ENCODE results near the gene CCNO. TPM values are rescaled to one million over a fixed set of nuclear protein-coding genes. Genes with fewer than 3 reads are reported as not detected.
A peak's percentile ranks its signal among the peaks of the same experiment; 100 is the strongest.

CCNO gene
- total RNA-seq, 2 donors from 2014 or later: 2.5 to 2.6 TPM

DNA sequence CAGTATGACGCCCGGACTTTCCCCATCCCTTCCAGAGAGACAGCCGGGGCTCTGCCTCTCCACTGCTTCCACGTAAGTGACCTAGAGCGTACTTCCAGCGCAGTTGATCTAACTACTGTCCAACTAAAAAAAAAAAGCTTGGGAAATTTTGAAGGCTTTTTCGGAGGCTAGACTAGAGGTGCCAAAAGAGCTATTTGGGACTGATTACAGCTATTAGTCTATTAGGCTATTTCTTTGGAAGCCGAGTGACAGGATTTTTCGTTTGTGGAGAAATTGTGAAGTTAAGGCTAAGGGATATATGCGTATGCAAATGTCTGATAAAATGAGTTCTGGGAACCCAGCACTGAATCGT lies 1.5 kb downstream of the CCNO start:
- H3K9ac ChIP-seq (ENCODE audit: low read depth in 2 of 2, low read length in 2 of 2): peak overlapping the region in 1 of 2 donors; percentile 73
- no peaks in the 10 kb centered on the region for H3K9me3 ChIP-seq
- no peaks in the 10 kb centered on the region for H3K36me3 ChIP-seq
- TF ChIP-seq, protein P1, sequence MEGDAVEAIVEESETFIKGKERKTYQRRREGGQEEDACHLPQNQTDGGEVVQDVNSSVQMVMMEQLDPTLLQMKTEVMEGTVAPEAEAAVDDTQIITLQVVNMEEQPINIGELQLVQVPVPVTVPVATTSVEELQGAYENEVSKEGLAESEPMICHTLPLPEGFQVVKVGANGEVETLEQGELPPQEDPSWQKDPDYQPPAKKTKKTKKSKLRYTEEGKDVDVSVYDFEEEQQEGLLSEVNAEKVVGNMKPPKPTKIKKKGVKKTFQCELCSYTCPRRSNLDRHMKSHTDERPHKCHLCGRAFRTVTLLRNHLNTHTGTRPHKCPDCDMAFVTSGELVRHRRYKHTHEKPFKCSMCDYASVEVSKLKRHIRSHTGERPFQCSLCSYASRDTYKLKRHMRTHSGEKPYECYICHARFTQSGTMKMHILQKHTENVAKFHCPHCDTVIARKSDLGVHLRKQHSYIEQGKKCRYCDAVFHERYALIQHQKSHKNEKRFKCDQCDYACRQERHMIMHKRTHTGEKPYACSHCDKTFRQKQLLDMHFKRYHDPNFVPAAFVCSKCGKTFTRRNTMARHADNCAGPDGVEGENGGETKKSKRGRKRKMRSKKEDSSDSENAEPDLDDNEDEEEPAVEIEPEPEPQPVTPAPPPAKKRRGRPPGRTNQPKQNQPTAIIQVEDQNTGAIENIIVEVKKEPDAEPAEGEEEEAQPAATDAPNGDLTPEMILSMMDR (IDR thresholded peaks at IDR 0.05): no peak
- DNase-seq: no peak
- H3K4me3 ChIP-seq: peak overlapping the region; percentile 59
- H3K27ac ChIP-seq: no peak overlapping the region
- peaks cover 28% of the 10 kb centered on the region for H3K4me1 ChIP-seq
- intact Hi-C loops (cut with DNase I): loop anchor here (5.0 kb wide), 2 partner anchors 55 to 75 kb away; partner anchors contain the start of genes DHX29 and MTREX
- peaks cover 70% of the 10 kb centered on the region for H3K27me3 ChIP-seq

DNA sequence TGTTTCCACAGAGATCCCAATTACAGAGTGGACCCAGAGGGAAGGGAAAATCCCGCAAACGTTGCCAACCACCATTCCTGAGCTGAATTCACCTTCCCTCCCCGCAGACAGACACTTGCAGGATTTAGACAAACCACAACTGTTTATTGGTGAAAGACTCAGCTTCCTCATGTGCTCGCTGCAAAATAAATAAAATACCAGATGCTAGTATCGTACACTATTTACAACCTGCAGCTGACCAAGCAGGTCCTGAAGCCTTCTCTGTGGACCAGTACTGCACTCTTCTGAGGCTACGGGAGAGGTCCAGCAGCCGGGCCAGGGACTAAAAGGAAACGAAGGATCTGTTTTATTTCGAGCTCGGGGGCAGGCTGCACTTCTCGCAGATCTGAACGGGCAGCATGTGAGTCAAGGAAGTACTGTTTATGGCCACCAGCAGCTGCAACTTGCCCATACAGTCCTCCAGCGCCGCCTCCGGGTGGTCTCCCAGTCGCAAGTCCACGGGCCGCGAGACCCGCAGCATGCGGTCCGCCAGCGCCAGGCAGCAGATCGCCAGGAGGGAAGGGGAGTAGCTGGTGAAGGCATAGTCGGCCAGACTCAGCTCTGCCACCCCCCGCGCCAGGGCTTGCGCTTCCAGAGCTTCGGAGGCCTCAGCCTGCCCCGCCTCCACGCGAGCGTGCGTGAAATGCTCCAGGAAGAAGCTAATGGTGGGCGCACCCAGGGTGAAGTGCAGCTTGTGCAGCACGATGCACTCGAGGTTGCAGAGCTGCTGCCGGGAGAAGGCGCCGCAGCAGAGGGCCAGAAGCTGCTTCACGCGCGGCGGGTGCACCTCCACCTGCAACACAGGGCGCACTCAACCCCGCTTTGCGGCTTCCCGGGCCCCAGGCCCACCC lies 2.1 kb downstream of the CCNO start:
- H3K27ac ChIP-seq: no peak overlapping the region
- intact Hi-C loops (cut with DNase I): loop anchor here (5.0 kb wide), 2 partner anchors 54 to 76 kb away; partner anchors contain the start of genes DHX29 and MTREX
- H3K4me1 ChIP-seq: peaks cover 31% of the 10 kb centered on the region
- TF ChIP-seq, protein P1 (IDR thresholded peaks at IDR 0.05): no peak
- no peaks in the 10 kb centered on the region for H3K36me3 ChIP-seq
- H3K9ac ChIP-seq (ENCODE audit: low read depth in 2 of 2, low read length in 2 of 2): peak overlapping the region; percentile 16 to 73
- H3K27me3 ChIP-seq: peaks cover 76% of the 10 kb centered on the region
- peak overlapping the region; percentile 59 for H3K4me3 ChIP-seq
- peak; percentile 34 for DNase-seq
- no peaks in the 10 kb centered on the region for H3K9me3 ChIP-seq

DNA sequence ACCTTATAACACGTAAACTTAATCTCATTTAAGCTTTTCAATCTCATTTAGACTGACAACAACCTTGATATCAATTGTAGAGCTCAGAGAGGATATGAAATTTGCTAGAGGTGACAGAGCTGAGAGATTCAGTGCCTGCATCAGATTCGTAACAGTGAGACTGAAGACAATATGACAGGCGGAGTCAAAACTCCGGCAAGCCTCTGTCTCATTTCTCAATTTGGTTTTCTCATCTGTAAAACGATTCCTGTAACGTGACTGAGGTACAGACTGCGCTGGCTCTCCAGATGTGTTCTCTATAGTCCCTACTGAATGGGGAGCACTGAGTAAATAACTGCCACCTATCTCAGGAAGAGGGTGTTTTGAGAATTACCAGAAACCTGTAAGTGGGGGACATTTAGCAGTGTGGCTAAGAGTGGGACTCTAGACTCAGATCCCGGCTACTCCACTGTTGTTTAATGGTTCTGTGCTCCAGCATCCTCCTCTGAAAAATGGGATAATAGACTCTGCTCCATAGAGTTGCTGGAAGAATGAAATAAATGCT lies 3.2 kb downstream of the CCNO start:
- intact Hi-C loops (cut with DNase I): loop anchor here (5.0 kb wide), 2 partner anchors 53 to 77 kb away; partner anchors contain the start of genes DHX29 and MTREX
- H3K4me1 ChIP-seq: peaks cover 32% of the 10 kb centered on the region
- no peak overlapping the region for H3K9ac ChIP-seq (ENCODE audit: low read depth in 2 of 2, low read length in 2 of 2)
- no peak for DNase-seq
- no peak overlapping the region for H3K27ac ChIP-seq
- peaks cover 83% of the 10 kb centered on the region for H3K27me3 ChIP-seq
- TF ChIP-seq, protein P1 (IDR thresholded peaks at IDR 0.05): no peak
- no peak overlapping the region for H3K4me3 ChIP-seq
- H3K36me3 ChIP-seq: no peaks in the 10 kb centered on the region
- H3K9me3 ChIP-seq: no peaks in the 10 kb centered on the region

DNA sequence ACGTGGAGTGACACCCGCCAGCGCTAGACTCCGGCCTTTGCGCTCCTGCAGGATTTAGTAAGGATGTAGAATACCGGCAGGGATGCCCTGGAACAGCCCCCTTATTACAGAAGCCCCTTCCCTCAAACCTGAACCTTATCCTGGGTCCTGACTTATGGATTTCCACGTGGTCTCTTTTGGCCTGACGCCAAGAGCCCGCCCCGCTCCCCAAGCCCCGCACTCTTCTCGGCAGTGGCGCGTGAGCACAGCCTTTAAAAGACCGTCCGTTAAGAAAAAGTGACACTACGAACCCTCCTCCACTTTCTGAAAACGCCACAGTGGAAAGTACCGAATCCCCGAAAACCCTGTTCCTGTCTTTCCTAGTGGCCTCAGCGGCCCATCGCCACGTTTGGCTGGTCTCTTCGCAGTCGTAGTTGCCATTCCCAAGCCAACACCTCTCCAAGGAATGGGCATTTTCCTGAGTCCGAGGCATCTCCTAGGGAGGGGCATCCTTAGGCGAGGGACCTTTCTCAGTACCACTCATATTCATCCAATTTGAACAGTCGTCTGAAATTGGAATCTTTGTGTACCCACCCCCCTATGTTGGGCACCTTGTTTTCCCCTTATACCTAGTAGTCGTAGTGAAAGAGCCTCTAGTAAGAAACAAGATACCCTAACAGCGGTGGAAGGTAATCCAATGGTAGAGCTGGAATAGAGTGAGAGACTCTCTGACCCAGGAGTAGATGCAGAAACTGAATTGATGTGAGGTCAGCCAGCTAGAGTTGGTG lies 5.6 kb downstream of the CCNO start:
- Histone ChIP-seq H3K4me3 (peak overlapping the region; percentile 44), H3K36me3 (no peaks in the 10 kb centered on the region), H3K27ac (no peak overlapping the region), H3K27me3 (peaks cover 96% of the 10 kb centered on the region), H3K9me3 (no peaks in the 10 kb centered on the region), H3K4me1 (peaks cover 27% of the 10 kb centered on the region), H3K9ac (ENCODE audit: low read depth in 2 of 2, low read length in 2 of 2) (peak overlapping the region in 1 of 2 donors; percentile 49)
- TF ChIP-seq, protein P1 (IDR thresholded peaks at IDR 0.05): no peak
- no peak for DNase-seq
- intact Hi-C loops (cut with DNase I): no loop called here

DNA sequence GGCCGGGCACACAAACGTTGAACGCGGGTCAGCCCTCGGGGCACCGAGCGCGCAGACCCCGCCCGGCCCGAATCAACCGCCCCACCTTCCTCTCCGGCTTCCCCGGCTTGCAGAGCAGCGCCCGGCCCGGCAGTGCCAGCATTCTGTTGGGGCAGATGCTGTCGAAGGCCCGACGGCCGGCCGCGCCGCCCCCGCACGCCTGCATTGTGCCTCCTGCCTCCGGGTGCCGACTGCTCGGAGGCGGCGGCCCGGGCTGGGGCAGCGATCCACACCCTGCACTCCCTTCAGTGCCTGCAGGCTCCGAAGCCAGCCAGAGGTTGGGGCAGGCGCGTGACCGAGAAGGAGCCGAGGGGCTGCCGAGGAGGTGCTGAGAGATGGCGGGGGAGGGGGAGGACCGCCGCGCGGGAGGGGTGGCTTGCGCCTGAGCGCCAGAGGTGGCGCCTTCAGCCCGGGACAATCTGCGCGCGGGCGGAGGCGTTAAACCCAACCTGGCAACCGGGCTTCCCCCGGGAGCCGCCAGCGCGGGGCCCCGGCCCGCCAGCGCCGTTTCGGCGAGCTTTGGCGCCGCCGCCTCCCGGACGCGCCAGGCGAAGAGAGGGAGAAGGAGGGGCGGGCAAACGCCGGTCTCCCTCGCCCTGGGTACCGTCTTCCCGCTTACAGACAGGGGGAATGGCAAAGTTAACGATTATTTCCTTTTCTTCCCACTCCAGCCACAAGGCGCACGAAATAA lies 6.3 kb downstream of the CCNO start, which contains the start of gene MCIDAS:
MCIDAS (minus strand) TSS at position 382 of the 730 bp plus-strand sequence; CDS start at position 205, 177 bp downstream.
- Histone ChIP-seq H3K27me3 (peaks cover 96% of the 10 kb centered on the region), H3K9me3 (no peaks in the 10 kb centered on the region), H3K36me3 (no peaks in the 10 kb centered on the region), H3K27ac (no peak within 1 kb of the TSS), H3K4me3 (peak within 1 kb of the TSS; percentile 44), H3K9ac (ENCODE audit: low read depth in 2 of 2, low read length in 2 of 2) (peak within 1 kb of the TSS; percentile 8 to 49), H3K4me1 (peaks cover 19% of the 10 kb centered on the region)
- peak; percentile 64 for DNase-seq
- intact Hi-C loops (cut with DNase I): no loop called here
- TF ChIP-seq, protein P1 (IDR thresholded peaks at IDR 0.05): no peak
